Duodenal mucosa (tissue), 2 donors: ENCODE measurements around the gene TMED10.
A peak's percentile ranks its signal among the peaks of the same experiment; 100 is the strongest.

ENCODE experiments used
- H3K27ac ChIP-seq: one replicate; pipeline ENCODE4 v1.7.0; 2013; ENCODE audit warnings: low read depth, low read length
- H3K27me3 ChIP-seq, 2 donors: one replicate each; pipeline ENCODE4 v1.7.0; 2013; ENCODE audit warnings: low read length in 2 of 2, control low read depth in 1 of 2; ENCODE audit not compliant: insufficient read depth in 2 of 2, control insufficient read depth in 1 of 2
- H3K36me3 ChIP-seq, 2 donors: one replicate each; pipeline ENCODE4 v1.7.0; 2013; ENCODE audit warnings: low read length in 2 of 2, control low read depth in 1 of 2; ENCODE audit not compliant: insufficient read depth in 2 of 2, control insufficient read depth in 1 of 2
- H3K4me1 ChIP-seq, 2 donors: one replicate each; pipeline ENCODE4 v1.7.0; 2013; ENCODE audit warnings: low read length in 2 of 2, control low read depth in 1 of 2; ENCODE audit not compliant: insufficient read depth in 2 of 2, control insufficient read depth in 1 of 2
- H3K4me3 ChIP-seq, 2 donors: one replicate each; pipeline ENCODE4 v1.7.0; 2013; ENCODE audit warnings: low read length in 2 of 2, low read depth in 1 of 2
- H3K9ac ChIP-seq, 2 donors: one replicate each; pipeline ENCODE4 v1.7.0; 2013; ENCODE audit warnings: low read length in 2 of 2, low read depth in 1 of 2
- H3K9me3 ChIP-seq, 2 donors: one replicate each; pipeline ENCODE4 v1.7.0; 2013; ENCODE audit warnings: low read length in 2 of 2, control low read depth in 1 of 2; ENCODE audit not compliant: control insufficient read depth in 1 of 2

The TMED10 gene

GRCh38 chr14:75176142-75176820, at the start of gene TMED10:
Gene TMED10, minus strand, starts transcription at chr14:75176612. Its CDS starts 33 bp downstream, at chr14:75176579.
- Histone ChIP-seq H3K27me3 (no peaks in the 10 kb centered on the region), H3K9me3 (no peaks in the 10 kb centered on the region), H3K4me3 (peak within 1 kb of the TSS; percentile 88 to 96), H3K9ac (peak within 1 kb of the TSS; percentile 94 to 95), H3K4me1 (peaks cover 23 to 31% of the 10 kb centered on the region in 2 donors), H3K27ac (peak within 1 kb of the TSS; percentile 96), H3K36me3 (no peaks in the 10 kb centered on the region)

- Histone ChIP-seq H3K36me3 (no peaks in the 10 kb centered on the region), H3K27me3 (no peaks in the 10 kb centered on the region), H3K9me3 (no peaks in the 10 kb centered on the region), H3K4me1 (peaks cover 40 to 44% of the 10 kb centered on the region in 2 donors), H3K4me3 (no peak overlapping the region), H3K27ac (no peak overlapping the region), H3K9ac (no peak overlapping the region)
These were observed 48.1 kb upstream of the TMED10 start for GRCh38 chr14:75224561-75224960.

DNA sequence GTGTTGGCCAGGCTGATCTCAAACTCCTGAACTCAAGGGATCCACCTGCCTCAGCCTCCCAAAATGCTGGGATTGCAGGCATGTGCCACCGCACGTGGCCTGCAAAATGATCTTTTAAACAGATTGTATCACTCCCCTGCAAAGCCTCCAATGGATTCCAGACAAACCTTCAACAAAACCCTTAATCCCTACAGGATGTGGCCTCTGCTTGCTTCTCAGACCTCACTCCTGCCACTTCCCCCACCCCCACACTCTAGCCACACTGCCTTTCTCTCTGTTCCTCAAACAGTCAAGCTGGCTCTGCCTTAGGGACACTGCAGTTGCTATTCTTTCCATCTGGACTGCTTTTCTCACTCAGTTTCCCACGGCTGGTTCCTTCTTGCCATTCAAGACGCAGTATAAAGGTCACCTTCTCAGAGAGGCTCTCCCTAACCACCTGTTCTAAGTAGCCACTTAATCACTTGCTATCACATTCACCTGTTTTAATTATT, 47.3 kb upstream of the TMED10 start:
- peak overlapping the region in 1 of 2 donors; percentile 17 for H3K4me3 ChIP-seq
- H3K9me3 ChIP-seq, result no peaks in the 10 kb centered on the region
- H3K27ac ChIP-seq, result peak overlapping the region; percentile 73
- H3K4me1 ChIP-seq, result peaks cover 31 to 35% of the 10 kb centered on the region in 2 donors
- H3K9ac ChIP-seq, result peak overlapping the region in 1 of 2 donors; percentile 44
- no peaks in the 10 kb centered on the region for H3K27me3 ChIP-seq
- H3K36me3 ChIP-seq, result no peaks in the 10 kb centered on the region

DNA sequence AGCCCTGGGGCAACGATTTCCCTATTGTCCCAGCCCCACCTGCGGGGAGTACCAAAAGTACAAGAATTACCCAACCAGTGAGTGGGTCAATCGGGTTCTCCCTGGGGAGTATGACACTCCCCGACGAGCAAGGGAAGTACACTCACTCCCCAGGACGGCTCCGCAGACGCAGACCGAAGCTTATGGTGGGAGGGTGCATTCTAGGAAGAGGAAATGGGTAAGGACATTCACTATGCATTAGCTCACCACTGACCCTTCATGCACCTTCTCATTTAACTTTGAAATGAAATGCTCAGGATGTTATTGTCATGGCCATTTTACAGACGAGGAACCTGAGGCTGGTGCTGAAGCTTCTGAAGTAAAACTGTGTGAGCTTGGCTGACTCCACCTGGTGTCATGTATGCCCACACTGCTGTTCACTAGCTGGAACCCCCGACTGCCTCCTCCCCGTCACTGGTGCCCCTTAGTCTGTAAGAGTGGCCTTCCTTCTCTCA, 45.8 kb upstream of the TMED10 start:
- no peak overlapping the region for H3K4me3 ChIP-seq
- H3K36me3 ChIP-seq, result no peaks in the 10 kb centered on the region
- H3K9me3 ChIP-seq, result no peaks in the 10 kb centered on the region
- H3K27me3 ChIP-seq, result no peaks in the 10 kb centered on the region
- H3K4me1 ChIP-seq, result peaks cover 19 to 28% of the 10 kb centered on the region in 2 donors
- H3K27ac ChIP-seq, result no peak overlapping the region
- H3K9ac ChIP-seq, result no peak overlapping the region

- Histone ChIP-seq H3K9ac (no peak overlapping the region), H3K27me3 (no peaks in the 10 kb centered on the region), H3K36me3 (no peaks in the 10 kb centered on the region), H3K4me1 (peaks cover 16 to 25% of the 10 kb centered on the region in 2 donors), H3K4me3 (no peak overlapping the region), H3K9me3 (no peaks in the 10 kb centered on the region), H3K27ac (no peak overlapping the region)
These were observed 45.4 kb upstream of the TMED10 start for GRCh38 chr14:75221797-75222196.

DNA sequence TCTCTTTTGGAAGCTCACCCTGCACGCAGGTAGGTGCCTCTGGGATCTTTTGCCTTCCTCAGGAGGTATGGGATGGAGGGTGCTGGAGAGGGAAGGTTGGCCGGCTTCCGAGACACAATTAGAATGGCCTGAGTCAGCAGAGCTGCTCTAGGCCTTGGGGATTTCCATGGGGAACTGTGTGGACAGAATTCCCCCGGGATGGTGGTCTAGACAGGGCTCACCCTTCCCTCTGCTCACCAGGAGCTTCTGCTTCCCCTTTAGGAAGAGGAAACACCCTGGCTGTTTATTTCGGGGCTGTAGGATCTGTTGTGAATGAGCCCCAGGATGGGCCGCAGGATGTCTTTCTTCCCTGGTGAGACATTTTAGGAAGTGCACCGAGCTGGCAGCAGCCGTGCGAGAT, 43.7 kb upstream of the TMED10 start:
- Histone ChIP-seq H3K27me3 (no peaks in the 10 kb centered on the region), H3K9me3 (no peaks in the 10 kb centered on the region), H3K9ac (no peak overlapping the region), H3K4me3 (no peak overlapping the region), H3K4me1 (peaks cover 11 to 21% of the 10 kb centered on the region in 2 donors), H3K27ac (no peak overlapping the region), H3K36me3 (no peaks in the 10 kb centered on the region)

DNA sequence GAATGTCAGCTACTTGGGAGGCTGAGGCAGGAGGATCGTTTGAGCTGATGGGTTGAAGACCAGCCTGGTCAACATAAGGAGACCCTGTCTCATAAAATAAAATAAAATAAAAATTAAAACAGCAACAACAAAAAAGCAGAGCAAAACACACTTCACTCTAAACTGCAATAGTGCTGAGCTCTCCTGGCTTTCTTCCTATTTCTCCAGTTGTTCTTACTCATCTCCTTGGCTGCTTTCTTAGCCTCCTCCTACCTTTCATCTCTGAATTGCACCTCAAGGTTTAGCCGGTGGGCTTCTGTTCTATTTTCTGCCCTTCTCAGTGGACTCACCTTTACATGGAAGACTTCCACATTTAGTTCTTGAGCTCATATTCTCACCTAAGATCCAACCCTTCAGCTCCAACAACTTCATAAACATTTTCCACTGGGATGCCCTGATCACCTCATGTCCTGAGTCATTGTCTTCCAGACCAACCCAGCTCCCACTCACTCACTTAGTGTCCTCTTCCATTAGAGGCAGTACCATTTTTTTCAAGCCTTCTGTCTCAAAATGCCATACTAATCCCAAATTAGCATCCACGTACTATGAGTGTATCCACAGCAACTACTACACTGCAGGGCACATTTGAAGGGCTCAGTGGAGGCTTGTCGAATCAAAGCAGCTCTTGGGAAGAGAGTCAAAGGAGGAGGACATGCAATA, 41.2 kb upstream of the TMED10 start:
- Histone ChIP-seq H3K27ac (no peak overlapping the region), H3K27me3 (no peaks in the 10 kb centered on the region), H3K36me3 (no peaks in the 10 kb centered on the region), H3K4me3 (no peak overlapping the region), H3K4me1 (peaks cover 0 to 7% of the 10 kb centered on the region in 2 donors), H3K9ac (no peak overlapping the region), H3K9me3 (no peaks in the 10 kb centered on the region)

DNA sequence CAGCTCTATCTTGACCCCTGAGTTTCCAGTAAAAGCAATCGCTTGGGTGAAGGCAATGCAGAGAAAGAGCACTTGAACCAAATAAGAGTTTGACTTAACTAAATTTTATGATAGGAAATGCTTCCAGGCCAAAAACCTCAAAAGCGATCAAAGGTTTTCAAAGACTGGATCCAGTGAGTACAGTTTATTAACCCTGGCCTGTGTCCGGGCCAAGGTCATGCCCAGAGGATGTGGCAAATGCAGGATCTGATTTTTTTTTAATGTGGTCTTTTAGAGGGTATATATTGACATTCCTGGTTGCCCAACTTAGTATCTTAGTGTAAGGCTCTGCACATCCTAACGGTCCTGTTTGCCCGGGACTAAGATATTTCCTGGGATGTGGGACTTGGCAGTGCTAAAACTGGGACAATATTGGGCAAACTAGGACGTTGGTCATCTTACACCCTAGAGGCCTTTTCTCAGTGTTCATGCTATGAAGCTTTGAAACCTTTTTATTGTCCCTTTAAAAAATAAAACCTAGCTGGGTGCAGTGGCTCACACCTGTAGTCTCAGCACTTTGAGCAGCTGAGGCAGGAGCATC, 40.1 kb upstream of the TMED10 start:
- H3K9ac ChIP-seq, result no peak overlapping the region
- H3K9me3 ChIP-seq, result no peaks in the 10 kb centered on the region
- no peak overlapping the region for H3K4me3 ChIP-seq
- H3K27me3 ChIP-seq, result no peaks in the 10 kb centered on the region
- no peaks in the 10 kb centered on the region for H3K4me1 ChIP-seq
- H3K27ac ChIP-seq, result no peak overlapping the region
- H3K36me3 ChIP-seq, result no peaks in the 10 kb centered on the region

GRCh38 chr14:75215520-75215919, 39.1 kb upstream of the TMED10 start:
- Histone ChIP-seq H3K27me3 (no peaks in the 10 kb centered on the region), H3K27ac (no peak overlapping the region), H3K4me3 (no peak overlapping the region), H3K9me3 (no peaks in the 10 kb centered on the region), H3K4me1 (no peaks in the 10 kb centered on the region), H3K36me3 (no peaks in the 10 kb centered on the region), H3K9ac (no peak overlapping the region)

GRCh38 chr14:75214558-75214957, 38.1 kb upstream of the TMED10 start:
- H3K27ac ChIP-seq, result no peak overlapping the region
- no peak overlapping the region for H3K4me3 ChIP-seq
- no peak overlapping the region for H3K9ac ChIP-seq
- H3K9me3 ChIP-seq, result no peaks in the 10 kb centered on the region
- H3K27me3 ChIP-seq, result no peaks in the 10 kb centered on the region
- no peaks in the 10 kb centered on the region for H3K4me1 ChIP-seq
- no peaks in the 10 kb centered on the region for H3K36me3 ChIP-seq
